Activated T-helper 1 cell treated with Interleukin-2 at 50 U/mL for 16 hours (primary cell): ENCODE measurements around the gene TSPAN9.

Source experiments
- DNase-seq: peaks from one replicate; pipeline ENCODE4 v3.0.0-alpha.2; 2020; ENCODE audit warnings: low read depth

The TSPAN9 gene

GRCh38 chr12:3296409-3296701 is 219.2 kb downstream of the TSPAN9 start:
- DNase-seq = no peak

GRCh38 chr12:3298603-3299002 is 221.4 kb downstream of the TSPAN9 start:
- DNase-seq = no peak

- peak; percentile 58 for DNase-seq
Observed at GRCh38 chr12:3299929-3300832, 223.0 kb downstream of the TSPAN9 start.

- DNase-seq = no peak
Observed at GRCh38 chr12:3300833-3301401, 223.7 kb downstream of the TSPAN9 start.

- DNase-seq = no peak
Observed at GRCh38 chr12:3302401-3303041, 225.3 kb downstream of the TSPAN9 start.

GRCh38 chr12:3303410-3304136 is 226.4 kb downstream of the TSPAN9 start:
- no peak for DNase-seq

GRCh38 chr12:3304436-3305165 is 227.4 kb downstream of the TSPAN9 start:
- DNase-seq = no peak

- DNase-seq = no peak
Observed at GRCh38 chr12:3305464-3305863, 228.3 kb downstream of the TSPAN9 start.

- no peak for DNase-seq
Observed at GRCh38 chr12:3305904-3306619, 228.9 kb downstream of the TSPAN9 start.

GRCh38 chr12:3307389-3307788 is 230.2 kb downstream of the TSPAN9 start:
- no peak for DNase-seq

- DNase-seq = no peak
Observed at GRCh38 chr12:3308063-3308462, 230.9 kb downstream of the TSPAN9 start.

GRCh38 chr12:3308609-3309008 is 231.4 kb downstream of the TSPAN9 start:
- no peak for DNase-seq

GRCh38 chr12:3309805-3310204 is 232.6 kb downstream of the TSPAN9 start:
- DNase-seq = no peak

GRCh38 chr12:3310271-3311026 is 233.3 kb downstream of the TSPAN9 start:
- DNase-seq = no peak

GRCh38 chr12:3311027-3311402 is 233.8 kb downstream of the TSPAN9 start:
- no peak for DNase-seq

- DNase-seq = no peak
Observed at GRCh38 chr12:3311491-3312103, 234.4 kb downstream of the TSPAN9 start.

GRCh38 chr12:3313066-3313465 is 235.9 kb downstream of the TSPAN9 start:
- no peak for DNase-seq

GRCh38 chr12:3313675-3314663 is 236.8 kb downstream of the TSPAN9 start:
- no peak for DNase-seq

GRCh38 chr12:3315201-3315661 is 238.1 kb downstream of the TSPAN9 start:
- DNase-seq = no peak
